ENCODE results near the gene ZCCHC14.

- no peak for TF ChIP-seq CTCF (IDR thresholded peaks at IDR 0.05)
- TF ChIP-seq POLR2A (IDR thresholded peaks at IDR 0.05), result no peak
These were observed 3.3 kb downstream of the ZCCHC14 start for GRCh38 chr16:87489434-87490045.
